Thyroid gland (tissue), 4 donors: ENCODE results near the gene SH2B2. TPM values are rescaled to one million over a fixed set of nuclear protein-coding genes. Genes with fewer than 3 reads are reported as not detected.
A peak's percentile ranks its signal among the peaks of the same experiment; 100 is the strongest.
"Not testable (repeated sequence)": the region's sequence is repeated elsewhere in the genome, so short reads cannot be mapped to it uniquely, and the experiment has no call there.

Source experiments
- DNase-seq, 2 donors: peaks; one replicate each; pipeline ENCODE4 v3.0.0-alpha.2; 2019
- H3K27ac ChIP-seq, 3 donors: fragments of 200-600 bp; sonication (generic); 1 replicate in 2 of 3; 2 replicates in 1 of 3; pipeline ENCODE4 v1.5.1; 2016 to 2019; ENCODE audit warnings: mild to moderate bottlenecking in 1 of 3, moderate library complexity in 1 of 3
- H3K27me3 ChIP-seq: fragments of 200-600 bp; sonication (generic); one replicate; pipeline ENCODE4 v1.5.1; 2019
- H3K36me3 ChIP-seq, 2 donors: fragments of 200-600 bp; sonication (generic); one replicate each; pipeline ENCODE4 v1.5.1; 2016 to 2019
- H3K4me1 ChIP-seq, 2 donors: fragments of 200-600 bp; sonication (generic); one replicate each; pipeline ENCODE4 v1.5.1; 2017 to 2019
- H3K4me3 ChIP-seq, 3 donors: fragments of 200-600 bp; sonication (generic); replicated peaks in 1 of 3; 1 replicate in 2 of 3; 2 replicates in 1 of 3; pipeline ENCODE4 v1.5.1; 2016; ENCODE audit warnings: mild to moderate bottlenecking in 1 of 3
- H3K9me3 ChIP-seq: fragments of 200-600 bp; sonication (generic); one replicate; pipeline ENCODE4 v1.5.1; 2017
- POLR2A ChIP-seq, 2 donors: fragments of 450-650 bp; IDR thresholded peaks; one replicate each; pipeline ENCODE4 v1.6.1; 2017; ENCODE audit warnings: antibody characterized with exemption in 2 of 2, mild to moderate bottlenecking in 2 of 2, moderate library complexity in 1 of 2
- WGBS, 2 donors: methylation state at CpG; one replicate each; pipeline ENCODE4 v1.1.5; 2017; 5-methylcytosine and 5-hydroxymethylcytosine counted together
- intact Hi-C: fragments of 100-400 bp; cut with DNase I; formaldehyde crosslinking; loops from one replicate; pipeline ENCODE4 v1.15.1; 2023
- total RNA-seq, 4 donors: library from RNA; depleted of rRNA; stranded (reverse); fragments of >200 nt; gene quantifications; one replicate each; pipeline ENCODE4 v1.2.3, GENCODE V29; 2016
- TF ChIP-seq, protein P1 (sequence below), 6 experiments: fragments of 200-600 bp in 3 of 6; fragments of 450-650 bp in 3 of 6; sonication (generic) in 3 of 6; IDR thresholded peaks; one replicate each; pipeline ENCODE4 v1.5.1; 2016 to 2019; ENCODE audit warnings: antibody characterized with exemption in 6 of 6, mild to moderate bottlenecking in 2 of 6, inconsistent platforms in 1 of 6, moderate library complexity in 1 of 6

The SH2B2 gene
- total RNA-seq, 4 donors from 2014 or later, result 7.7 to 19.3 (median 14.6) TPM

- no peak overlapping the region for H3K27ac ChIP-seq
- no peaks in the 10 kb centered on the region for H3K36me3 ChIP-seq
- DNase-seq, result peak; percentile 15 to 19
- H3K27me3 ChIP-seq, result no peaks in the 10 kb centered on the region
- H3K4me1 ChIP-seq, result no peaks in the 10 kb centered on the region
- TF ChIP-seq, protein P1, sequence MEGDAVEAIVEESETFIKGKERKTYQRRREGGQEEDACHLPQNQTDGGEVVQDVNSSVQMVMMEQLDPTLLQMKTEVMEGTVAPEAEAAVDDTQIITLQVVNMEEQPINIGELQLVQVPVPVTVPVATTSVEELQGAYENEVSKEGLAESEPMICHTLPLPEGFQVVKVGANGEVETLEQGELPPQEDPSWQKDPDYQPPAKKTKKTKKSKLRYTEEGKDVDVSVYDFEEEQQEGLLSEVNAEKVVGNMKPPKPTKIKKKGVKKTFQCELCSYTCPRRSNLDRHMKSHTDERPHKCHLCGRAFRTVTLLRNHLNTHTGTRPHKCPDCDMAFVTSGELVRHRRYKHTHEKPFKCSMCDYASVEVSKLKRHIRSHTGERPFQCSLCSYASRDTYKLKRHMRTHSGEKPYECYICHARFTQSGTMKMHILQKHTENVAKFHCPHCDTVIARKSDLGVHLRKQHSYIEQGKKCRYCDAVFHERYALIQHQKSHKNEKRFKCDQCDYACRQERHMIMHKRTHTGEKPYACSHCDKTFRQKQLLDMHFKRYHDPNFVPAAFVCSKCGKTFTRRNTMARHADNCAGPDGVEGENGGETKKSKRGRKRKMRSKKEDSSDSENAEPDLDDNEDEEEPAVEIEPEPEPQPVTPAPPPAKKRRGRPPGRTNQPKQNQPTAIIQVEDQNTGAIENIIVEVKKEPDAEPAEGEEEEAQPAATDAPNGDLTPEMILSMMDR (IDR thresholded peaks at IDR 0.05), result no peak
- 69 to 82% methylated on average over 10 to 11 of the region's 12 CpGs for WGBS, 2 donors
- H3K9me3 ChIP-seq, result no peaks in the 10 kb centered on the region
- no peak overlapping the region for H3K4me3 ChIP-seq
- intact Hi-C loops, result no loop called here
These were observed 8.9 kb downstream of the SH2B2 start for GRCh38 chr7:102295346-102296178.

DNA sequence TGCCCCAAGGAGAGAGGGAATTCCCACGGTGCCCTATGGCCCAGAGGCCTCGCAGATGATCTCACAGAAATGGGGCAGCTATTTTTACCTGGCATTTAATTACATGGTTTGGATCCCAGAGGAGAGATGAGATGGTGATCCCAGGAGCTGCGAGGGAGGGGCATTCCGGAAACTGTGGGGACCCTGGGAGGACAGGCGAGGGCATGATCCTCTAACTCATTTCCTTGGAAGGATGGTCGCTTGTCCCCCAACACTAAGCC is 9.4 kb downstream of the SH2B2 start:
- 88 to 93% methylated on average over 6 of the region's 6 CpGs for WGBS, 2 donors
- Histone ChIP-seq H3K9me3 (no peaks in the 10 kb centered on the region), H3K4me1 (no peaks in the 10 kb centered on the region), H3K27me3 (no peaks in the 10 kb centered on the region), H3K27ac (no peak overlapping the region), H3K4me3 (no peak overlapping the region), H3K36me3 (no peaks in the 10 kb centered on the region)
- intact Hi-C loops, result no loop called here
- TF ChIP-seq POLR2A (IDR thresholded peaks at IDR 0.05), result no peak
- TF ChIP-seq, protein P1 (IDR thresholded peaks at IDR 0.05), result no peak
- no peak for DNase-seq

GRCh38 chr7:102296514-102296913 is 9.8 kb downstream of the SH2B2 start:
- intact Hi-C loops, result no loop called here
- WGBS, 2 donors, result 95% methylated on average over 7 of the region's 7 CpGs
- TF ChIP-seq, protein P1 (IDR thresholded peaks at IDR 0.05), result no peak
- no peak for TF ChIP-seq POLR2A (IDR thresholded peaks at IDR 0.05)
- Histone ChIP-seq H3K36me3 (no peaks in the 10 kb centered on the region), H3K9me3 (no peaks in the 10 kb centered on the region), H3K4me1 (no peaks in the 10 kb centered on the region), H3K27ac (no peak overlapping the region), H3K4me3 (no peak overlapping the region), H3K27me3 (no peaks in the 10 kb centered on the region)
- DNase-seq, result no peak

GRCh38 chr7:102297487-102298218 is 11.0 kb downstream of the SH2B2 start:
- no peak overlapping the region for H3K27ac ChIP-seq
- no peak for DNase-seq
- intact Hi-C loops, result no loop called here
- H3K36me3 ChIP-seq, result no peaks in the 10 kb centered on the region
- no peaks in the 10 kb centered on the region for H3K27me3 ChIP-seq
- H3K4me1 ChIP-seq, result peaks cover 5 to 7% of the 10 kb centered on the region in 2 donors
- no peaks in the 10 kb centered on the region for H3K9me3 ChIP-seq
- no peak for TF ChIP-seq POLR2A (IDR thresholded peaks at IDR 0.05)
- WGBS, 2 donors, result 94 to 97% methylated on average over 10 of the region's 10 CpGs
- H3K4me3 ChIP-seq, result no peak overlapping the region

- TF ChIP-seq POLR2A (IDR thresholded peaks at IDR 0.05), result no peak
- TF ChIP-seq, protein P1 (IDR thresholded peaks at IDR 0.05), result peak; percentile 18 to 68 (median 50)
- Histone ChIP-seq H3K27ac (peak overlapping the region; percentile 38 to 73 (median 48)), H3K9me3 (no peaks in the 10 kb centered on the region), H3K4me3 (peak overlapping the region in 1 of 3 donors; percentile 3), H3K4me1 (peaks cover 5 to 15% of the 10 kb centered on the region in 2 donors), H3K27me3 (no peaks in the 10 kb centered on the region), H3K36me3 (no peaks in the 10 kb centered on the region)
- DNase-seq, result peak; percentile 74 to 83
- WGBS, 2 donors, result 65 to 80% methylated on average over 1 to 22 of the region's 84 CpGs
- intact Hi-C loops, result no loop called here
These were observed 14.1 kb downstream of the SH2B2 start for GRCh38 chr7:102300643-102301221.

GRCh38 chr7:102301367-102301766 is 14.7 kb downstream of the SH2B2 start:
- H3K4me3 ChIP-seq, intact Hi-C loops, DNase-seq, H3K36me3 ChIP-seq, H3K27me3 ChIP-seq, H3K9me3 ChIP-seq: not testable (repeated sequence)
- peak overlapping the region; percentile 38 to 73 (median 48) for H3K27ac ChIP-seq
- WGBS, 2 donors, result 85 to 86% methylated on average over 11 to 13 of the region's 14 CpGs
- H3K4me1 ChIP-seq, result peaks cover 6 to 16% of the 10 kb centered on the region in 2 donors
